IPS DF 6.9 (cell line): ENCODE results near the gene NSG2.

Source experiments
- DNase-seq: peaks from one replicate; pipeline ENCODE4 v3.0.0-alpha.2; 2013; ENCODE audit warnings: low read depth, low spot score
- H3K27ac ChIP-seq: one replicate; pipeline ENCODE4 v1.5.1; 2013; ENCODE audit warnings: low read length, control low read depth
- H3K27me3 ChIP-seq: 2 replicates; pipeline ENCODE4 v1.6.1; 2013; ENCODE audit warnings: mild to moderate bottlenecking, low read length; ENCODE audit not compliant: control insufficient read depth, insufficient read depth
- H3K36me3 ChIP-seq: 2 replicates; pipeline ENCODE4 v1.6.1; 2013; ENCODE audit warnings: low read length; ENCODE audit not compliant: control insufficient read depth, insufficient read depth
- H3K4me1 ChIP-seq: 2 replicates; pipeline ENCODE4 v1.6.1; 2013; ENCODE audit warnings: low read length; ENCODE audit not compliant: control insufficient read depth, insufficient read depth
- H3K4me3 ChIP-seq: 2 replicates; pipeline ENCODE4 v1.5.1; 2013; ENCODE audit warnings: mild to moderate bottlenecking, low read length
- H3K9me3 ChIP-seq: 2 replicates; pipeline ENCODE4 v1.6.1; 2013; ENCODE audit warnings: low read length, inconsistent platforms; ENCODE audit not compliant: control insufficient read depth, insufficient read depth
- WGBS: extraction: QIAGEN DNeasy Blood & Tissue Kit; methylation state at CpG from one replicate; pipeline ENCODE4 v1.1.7; 2013; ENCODE audit warnings: mixed read lengths, missing lambda C conversion rate; ENCODE audit not compliant: insufficient read length, insufficient coverage; 5-methylcytosine and 5-hydroxymethylcytosine counted together

The NSG2 gene

GRCh38 chr5:174148721-174149120, 103.2 kb downstream of the NSG2 start:
- no peak for DNase-seq
- Histone ChIP-seq H3K27me3 (no peaks in the 10 kb centered on the region), H3K9me3 (no peaks in the 10 kb centered on the region), H3K27ac (no peak overlapping the region), H3K4me1 (no peaks in the 10 kb centered on the region), H3K4me3 (no peak overlapping the region), H3K36me3 (no peaks in the 10 kb centered on the region)
- WGBS: no CpG with 5 or more reads among the region's 2 CpGs

GRCh38 chr5:174149426-174149825, 103.9 kb downstream of the NSG2 start:
- H3K27me3 ChIP-seq: no peaks in the 10 kb centered on the region
- no peaks in the 10 kb centered on the region for H3K36me3 ChIP-seq
- no peak for DNase-seq
- H3K9me3 ChIP-seq: no peaks in the 10 kb centered on the region
- WGBS: no CpG with 5 or more reads among the region's 3 CpGs
- H3K27ac ChIP-seq: no peak overlapping the region
- H3K4me1 ChIP-seq: no peaks in the 10 kb centered on the region
- H3K4me3 ChIP-seq: no peak overlapping the region

GRCh38 chr5:174149989-174150388, 104.5 kb downstream of the NSG2 start:
- Histone ChIP-seq H3K27me3 (no peaks in the 10 kb centered on the region), H3K4me3 (no peak overlapping the region), H3K27ac (no peak overlapping the region), H3K4me1 (no peaks in the 10 kb centered on the region), H3K9me3 (no peaks in the 10 kb centered on the region), H3K36me3 (no peaks in the 10 kb centered on the region)
- WGBS: no CpG with 5 or more reads among the region's 6 CpGs
- DNase-seq: no peak

GRCh38 chr5:174151599-174152181, 106.2 kb downstream of the NSG2 start:
- no peak for DNase-seq
- H3K27me3 ChIP-seq: no peaks in the 10 kb centered on the region
- H3K4me3 ChIP-seq: no peak overlapping the region
- no peak overlapping the region for H3K27ac ChIP-seq
- no peaks in the 10 kb centered on the region for H3K9me3 ChIP-seq
- WGBS: no CpG with 5 or more reads among the region's 3 CpGs
- H3K36me3 ChIP-seq: no peaks in the 10 kb centered on the region
- H3K4me1 ChIP-seq: no peaks in the 10 kb centered on the region

- WGBS: no CpG with 5 or more reads among the region's 1 CpG
- Histone ChIP-seq H3K27me3 (no peaks in the 10 kb centered on the region), H3K4me3 (no peak overlapping the region)
Measured at GRCh38 chr5:174154559-174154958, 109.1 kb downstream of the NSG2 start.

GRCh38 chr5:174155281-174155680, 109.8 kb downstream of the NSG2 start:
- Histone ChIP-seq H3K4me3 (no peak overlapping the region), H3K27me3 (no peaks in the 10 kb centered on the region; the same call in 1 of the 2 replicates), H3K9me3 (no peaks in the 10 kb centered on the region), H3K4me1 (no peaks in the 10 kb centered on the region; the same call in 1 of the 2 replicates), H3K36me3 (no peaks in the 10 kb centered on the region), H3K27ac (no peak overlapping the region)
- no peak for DNase-seq
- WGBS: no CpG with 5 or more reads among the region's 1 CpG

More at GRCh38 chr5:174154559-174154958, 109.1 kb downstream of the NSG2 start:
- no peak overlapping the region for H3K27ac ChIP-seq
- DNase-seq: no peak
- H3K36me3 ChIP-seq: no peaks in the 10 kb centered on the region
- H3K4me1 ChIP-seq: no peaks in the 10 kb centered on the region; the same call in 1 of the 2 replicates
- no peaks in the 10 kb centered on the region for H3K9me3 ChIP-seq

- Histone ChIP-seq H3K9me3 (no peaks in the 10 kb centered on the region), H3K4me3 (no peak overlapping the region), H3K27ac (no peak overlapping the region), H3K36me3 (no peaks in the 10 kb centered on the region), H3K4me1 (no peaks in the 10 kb centered on the region; the same call in 1 of the 2 replicates), H3K27me3 (no peaks in the 10 kb centered on the region; the same call in 1 of the 2 replicates)
- DNase-seq: no peak
- WGBS: no CpG with 5 or more reads among the region's 3 CpGs
Measured at GRCh38 chr5:174155706-174156105, 110.2 kb downstream of the NSG2 start.

GRCh38 chr5:174157048-174157447, 111.5 kb downstream of the NSG2 start:
- whole genome bisulfite sequencing: no CpG with 5 or more reads among the region's 5 CpGs
- H3K4me1 ChIP-seq: no peaks in the 10 kb centered on the region; the same call in 1 of the 2 replicates
- DNase-seq: no peak

More at GRCh38 chr5:174157048-174157447, 111.5 kb downstream of the NSG2 start:
- no peaks in the 10 kb centered on the region for H3K36me3 ChIP-seq
- no peak overlapping the region for H3K27ac ChIP-seq
- no peak overlapping the region for H3K4me3 ChIP-seq
- no peaks in the 10 kb centered on the region; the same call in 1 of the 2 replicates for H3K27me3 ChIP-seq
- no peaks in the 10 kb centered on the region for H3K9me3 ChIP-seq
